ENCODE data around the gene FAM53C. TPM values are rescaled to one million over a fixed set of nuclear protein-coding genes. Genes with fewer than 3 reads are reported as not detected.

Gene FAM53C
- total RNA-seq, 1 donor from 2014 or later = 26.7 TPM

DNA sequence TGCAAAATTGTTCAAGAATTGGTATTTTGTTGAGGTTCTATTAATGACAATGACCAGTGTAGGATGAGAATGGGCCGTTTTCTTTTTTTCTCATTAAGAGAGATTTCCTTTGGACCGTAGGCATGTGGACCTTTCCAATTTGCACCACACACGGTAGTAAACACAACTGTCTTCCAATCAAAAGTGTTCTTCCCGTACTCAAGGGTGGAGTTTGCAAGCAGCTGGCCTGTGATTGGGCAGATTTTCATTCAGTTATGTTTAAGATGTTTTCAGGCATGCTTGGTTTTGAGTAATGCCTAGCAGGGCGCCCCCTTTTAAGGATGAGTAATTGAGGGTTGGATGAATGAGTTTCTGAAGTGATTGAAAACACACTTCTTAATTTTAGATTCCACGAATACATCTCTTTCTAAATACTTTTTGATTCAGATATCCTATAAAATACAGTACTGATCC is 16.9 kb downstream of the FAM53C start:
- intact Hi-C loops (cut with micrococcal nuclease) = no loop called here
- peak overlapping the region; percentile 99 for H3K27ac ChIP-seq (replicated peaks)
- H3K4me3 ChIP-seq = peak overlapping the region; percentile 95
- H3K36me3 ChIP-seq = no peaks in the 10 kb centered on the region
- TF ChIP-seq, protein P1, sequence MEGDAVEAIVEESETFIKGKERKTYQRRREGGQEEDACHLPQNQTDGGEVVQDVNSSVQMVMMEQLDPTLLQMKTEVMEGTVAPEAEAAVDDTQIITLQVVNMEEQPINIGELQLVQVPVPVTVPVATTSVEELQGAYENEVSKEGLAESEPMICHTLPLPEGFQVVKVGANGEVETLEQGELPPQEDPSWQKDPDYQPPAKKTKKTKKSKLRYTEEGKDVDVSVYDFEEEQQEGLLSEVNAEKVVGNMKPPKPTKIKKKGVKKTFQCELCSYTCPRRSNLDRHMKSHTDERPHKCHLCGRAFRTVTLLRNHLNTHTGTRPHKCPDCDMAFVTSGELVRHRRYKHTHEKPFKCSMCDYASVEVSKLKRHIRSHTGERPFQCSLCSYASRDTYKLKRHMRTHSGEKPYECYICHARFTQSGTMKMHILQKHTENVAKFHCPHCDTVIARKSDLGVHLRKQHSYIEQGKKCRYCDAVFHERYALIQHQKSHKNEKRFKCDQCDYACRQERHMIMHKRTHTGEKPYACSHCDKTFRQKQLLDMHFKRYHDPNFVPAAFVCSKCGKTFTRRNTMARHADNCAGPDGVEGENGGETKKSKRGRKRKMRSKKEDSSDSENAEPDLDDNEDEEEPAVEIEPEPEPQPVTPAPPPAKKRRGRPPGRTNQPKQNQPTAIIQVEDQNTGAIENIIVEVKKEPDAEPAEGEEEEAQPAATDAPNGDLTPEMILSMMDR (IDR thresholded peaks at IDR 0.05; ENCODE audit: borderline replicate concordance) = no peak
- no peak for DNase-seq
- H3K27me3 ChIP-seq (ENCODE audit: low read depth) = no peaks in the 10 kb centered on the region
- H3K4me1 ChIP-seq = peaks cover 90% of the 10 kb centered on the region
- peaks cover 7% of the 10 kb centered on the region for H3K9me3 ChIP-seq (replicated peaks)

DNA sequence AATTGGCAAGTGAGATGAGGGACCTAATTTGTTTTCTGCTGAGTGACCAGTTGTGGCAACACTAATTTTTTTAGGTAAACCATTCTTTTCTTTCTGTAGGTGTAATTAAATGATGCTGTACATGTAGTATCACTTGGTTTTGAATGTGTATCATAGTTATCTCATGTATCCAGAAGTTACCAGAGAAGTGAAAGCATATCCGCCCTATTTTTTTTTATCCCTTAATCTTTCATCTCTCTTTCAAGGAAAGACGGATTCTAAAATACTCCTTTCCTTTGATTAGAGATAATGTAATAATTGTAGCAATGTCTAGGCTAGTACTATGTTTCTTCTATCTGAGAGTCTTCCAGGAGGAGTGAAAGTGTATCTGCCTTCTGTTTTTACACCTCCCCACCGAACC is 21.6 kb downstream of the FAM53C start:
- H3K27ac ChIP-seq (replicated peaks) = no peak overlapping the region
- TF ChIP-seq, protein P1 (IDR thresholded peaks at IDR 0.05; ENCODE audit: borderline replicate concordance) = no peak
- peaks cover 70% of the 10 kb centered on the region for H3K4me1 ChIP-seq
- H3K9me3 ChIP-seq (replicated peaks) = no peaks in the 10 kb centered on the region
- H3K4me3 ChIP-seq = no peak overlapping the region
- DNase-seq = no peak
- no peaks in the 10 kb centered on the region for H3K27me3 ChIP-seq (ENCODE audit: low read depth)
- H3K36me3 ChIP-seq = no peaks in the 10 kb centered on the region
- intact Hi-C loops (cut with micrococcal nuclease) = no loop called here

DNA sequence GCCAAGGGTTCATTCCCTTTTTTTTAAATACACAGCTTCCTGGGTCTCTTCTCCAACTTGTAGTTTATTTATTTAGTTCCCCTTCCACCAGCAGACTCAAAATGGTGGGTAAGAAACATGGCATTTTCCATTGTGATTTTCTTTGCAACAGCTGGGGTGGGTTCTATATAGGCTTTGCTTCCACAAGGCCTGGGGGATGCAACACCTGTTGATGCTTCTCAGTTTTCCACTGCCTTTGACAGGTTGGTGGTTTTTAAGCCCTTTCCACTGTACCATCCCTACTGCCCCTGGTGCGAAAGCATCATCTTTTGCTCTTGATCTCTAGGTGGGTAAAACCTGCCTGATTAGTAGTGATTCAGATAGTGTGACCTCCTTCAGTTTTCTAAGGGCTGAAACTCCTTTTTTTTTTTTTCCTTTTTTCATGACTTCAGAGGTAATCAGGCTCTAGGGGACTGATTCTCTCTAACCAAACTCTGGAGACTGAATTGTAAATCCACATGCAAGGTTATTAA is 22.9 kb downstream of the FAM53C start:
- TF ChIP-seq, protein P1 (IDR thresholded peaks at IDR 0.05; ENCODE audit: borderline replicate concordance) = no peak
- Histone ChIP-seq H3K36me3 (no peaks in the 10 kb centered on the region), H3K9me3 (replicated peaks) (no peaks in the 10 kb centered on the region), H3K4me3 (no peak overlapping the region), H3K4me1 (peaks cover 70% of the 10 kb centered on the region), H3K27me3 (ENCODE audit: low read depth) (no peaks in the 10 kb centered on the region), H3K27ac (replicated peaks) (peak overlapping the region; percentile 11)
- intact Hi-C loops (cut with micrococcal nuclease) = no loop called here
- no peak for DNase-seq

DNA sequence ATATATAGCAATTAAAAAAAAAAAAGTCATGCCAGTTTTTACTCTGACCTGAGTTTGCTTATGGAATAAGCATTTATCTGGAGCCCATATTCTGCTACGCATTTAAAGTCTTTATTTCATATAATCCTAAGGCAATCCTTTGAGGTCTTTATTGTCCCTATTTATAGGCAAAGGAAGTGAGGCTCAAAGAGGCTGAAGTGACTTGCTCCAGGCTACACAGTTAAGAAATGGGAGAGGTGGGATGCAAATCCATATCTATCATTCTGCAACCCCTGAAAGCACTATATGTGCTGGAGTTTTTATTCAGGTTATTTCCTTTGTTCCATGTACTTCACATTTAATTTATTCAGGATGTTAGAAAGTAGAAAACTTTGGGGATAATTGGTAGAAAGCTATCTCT is 26.5 kb downstream of the FAM53C start:
- TF ChIP-seq, protein P1 (IDR thresholded peaks at IDR 0.05; ENCODE audit: borderline replicate concordance) = no peak
- no peak overlapping the region for H3K27ac ChIP-seq (replicated peaks)
- no peak overlapping the region for H3K4me3 ChIP-seq
- peaks cover 77% of the 10 kb centered on the region for H3K4me1 ChIP-seq
- DNase-seq = no peak
- H3K27me3 ChIP-seq (ENCODE audit: low read depth) = no peaks in the 10 kb centered on the region
- intact Hi-C loops (cut with micrococcal nuclease) = no loop called here
- H3K9me3 ChIP-seq (replicated peaks) = no peaks in the 10 kb centered on the region
- no peaks in the 10 kb centered on the region for H3K36me3 ChIP-seq

DNA sequence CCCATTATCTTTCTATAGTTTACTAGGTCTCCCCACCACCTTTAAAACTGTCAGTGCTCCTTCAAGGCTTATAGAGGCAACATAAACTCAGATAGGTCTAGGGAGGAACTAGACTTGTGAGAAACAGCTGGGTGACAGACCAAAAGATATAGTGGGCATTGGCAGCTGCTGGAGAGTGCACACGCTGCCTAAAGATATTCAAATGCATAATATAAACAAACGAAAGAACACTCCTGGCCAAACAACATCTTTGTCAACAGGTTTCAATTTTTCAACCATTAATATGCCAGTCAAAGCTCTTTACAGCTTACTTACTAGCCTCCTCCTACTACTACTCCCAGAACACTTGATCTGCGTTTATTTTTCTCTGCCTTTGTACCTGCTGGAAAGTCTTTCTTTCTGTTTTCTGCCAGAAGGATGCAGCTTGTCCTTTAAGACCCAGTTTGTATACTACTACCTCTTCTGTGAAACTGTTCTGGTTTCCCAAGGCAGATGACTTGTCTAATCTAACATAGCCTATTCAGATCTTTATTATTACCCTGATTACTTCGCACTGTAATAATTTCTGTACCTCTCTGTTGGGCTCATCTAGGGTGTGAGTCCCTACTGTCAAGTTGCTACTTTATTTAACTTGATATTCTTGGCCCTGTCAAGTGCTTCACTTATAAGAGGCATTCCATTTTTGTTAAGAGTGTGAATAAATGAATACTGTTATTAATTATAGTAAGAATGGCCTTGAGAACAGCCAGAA is 28.7 kb downstream of the FAM53C start:
- no peaks in the 10 kb centered on the region for H3K9me3 ChIP-seq (replicated peaks)
- H3K27ac ChIP-seq (replicated peaks) = peak overlapping the region; percentile 66
- no peak for DNase-seq
- peaks cover 83% of the 10 kb centered on the region for H3K4me1 ChIP-seq
- TF ChIP-seq, protein P1 (IDR thresholded peaks at IDR 0.05; ENCODE audit: borderline replicate concordance) = no peak
- H3K36me3 ChIP-seq = no peaks in the 10 kb centered on the region
- intact Hi-C loops (cut with micrococcal nuclease) = no loop called here
- peak overlapping the region; percentile 5 for H3K4me3 ChIP-seq
- no peaks in the 10 kb centered on the region for H3K27me3 ChIP-seq (ENCODE audit: low read depth)
